AG04449 (cell line): ENCODE data around the gene MYORG.

Experiments used
- CTCF ChIA-PET: fragments of 350-600 bp; formaldehyde crosslinking; extraction: SDS; loops from one replicate; lab custom pipeline; 2021; ENCODE audit warnings: antibody characterized with exemption; lab: Yijun Ruan, JAX
- POLR2A ChIA-PET: fragments of 400-600, 350-600 bp; formaldehyde crosslinking; extraction: SDS; loops from one replicate; lab custom pipeline; 2020; ENCODE audit warnings: antibody characterized with exemption, inconsistent platforms; lab: Yijun Ruan, JAX
- DNase-seq: peaks from one replicate; pipeline ENCODE4 v3.0.0-alpha.2; 2010; ENCODE audit warnings: low read depth, low spot score
- H3K4me3 ChIP-seq: 2 replicates; pipeline ENCODE4 v1.5.1; 2011; ENCODE audit warnings: low read depth, mild to moderate bottlenecking, control low read depth, low read length
- TF ChIP-seq, protein P1 (sequence below): IDR thresholded peaks from one replicate; pipeline ENCODE4 v1.5.1; 2011; ENCODE audit warnings: mild to moderate bottlenecking, moderate library complexity, low read length, control low read depth, inconsistent platforms; ENCODE audit not compliant: insufficient read depth; ENCODE audit errors: missing control alignments

The MYORG gene

DNA sequence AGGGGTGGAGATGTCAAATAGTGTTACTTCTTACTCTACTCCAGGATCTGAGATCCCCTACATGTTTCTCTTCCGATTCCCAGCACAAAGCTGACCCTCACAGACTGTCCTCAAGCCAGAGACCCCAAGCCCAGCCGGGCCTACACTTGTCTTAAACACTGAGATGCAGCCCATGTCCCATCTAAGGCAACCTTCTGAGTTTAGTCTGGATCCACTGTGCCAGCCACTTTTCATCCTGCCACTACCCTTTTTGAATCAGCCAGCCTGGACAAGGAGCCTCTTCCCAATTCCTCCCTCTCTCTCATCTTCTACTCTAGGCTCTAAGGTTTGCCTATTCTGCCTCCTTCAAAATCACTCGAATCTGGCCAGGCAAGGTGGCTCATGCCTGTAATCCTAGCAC, 6.2 kb upstream of the MYORG start:
- H3K4me3 ChIP-seq, result no peak overlapping the region
- no peak for DNase-seq
- ChIA-PET POLR2A (no interaction called here), CTCF (interaction anchor here (0.8 to 8.7 kb wide), 3 partner anchors 13 to 50 kb away, joined by 3 to 154 read pairs (median 41); no protein-coding TSS in a partner anchor)
- TF ChIP-seq, protein P1, sequence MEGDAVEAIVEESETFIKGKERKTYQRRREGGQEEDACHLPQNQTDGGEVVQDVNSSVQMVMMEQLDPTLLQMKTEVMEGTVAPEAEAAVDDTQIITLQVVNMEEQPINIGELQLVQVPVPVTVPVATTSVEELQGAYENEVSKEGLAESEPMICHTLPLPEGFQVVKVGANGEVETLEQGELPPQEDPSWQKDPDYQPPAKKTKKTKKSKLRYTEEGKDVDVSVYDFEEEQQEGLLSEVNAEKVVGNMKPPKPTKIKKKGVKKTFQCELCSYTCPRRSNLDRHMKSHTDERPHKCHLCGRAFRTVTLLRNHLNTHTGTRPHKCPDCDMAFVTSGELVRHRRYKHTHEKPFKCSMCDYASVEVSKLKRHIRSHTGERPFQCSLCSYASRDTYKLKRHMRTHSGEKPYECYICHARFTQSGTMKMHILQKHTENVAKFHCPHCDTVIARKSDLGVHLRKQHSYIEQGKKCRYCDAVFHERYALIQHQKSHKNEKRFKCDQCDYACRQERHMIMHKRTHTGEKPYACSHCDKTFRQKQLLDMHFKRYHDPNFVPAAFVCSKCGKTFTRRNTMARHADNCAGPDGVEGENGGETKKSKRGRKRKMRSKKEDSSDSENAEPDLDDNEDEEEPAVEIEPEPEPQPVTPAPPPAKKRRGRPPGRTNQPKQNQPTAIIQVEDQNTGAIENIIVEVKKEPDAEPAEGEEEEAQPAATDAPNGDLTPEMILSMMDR, result no peak

DNA sequence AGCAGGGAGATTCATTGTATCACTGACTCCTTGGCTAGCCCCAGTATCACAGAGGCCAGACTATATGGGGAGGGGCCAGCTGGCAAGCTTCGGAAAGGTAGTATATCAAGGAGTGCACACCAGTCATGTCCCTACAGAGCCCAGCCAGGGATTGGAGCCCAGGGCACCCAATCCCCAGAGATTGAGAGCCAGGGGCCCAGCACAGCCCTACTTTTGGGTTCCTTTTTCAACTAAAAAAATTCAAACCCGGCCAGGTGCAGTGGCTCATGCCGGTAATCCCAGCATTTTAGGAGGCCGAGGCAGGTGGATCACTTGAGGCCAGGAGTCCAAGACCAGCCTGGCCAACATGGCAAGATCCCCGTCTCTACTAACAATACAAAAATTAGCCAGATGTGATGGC, 5.4 kb upstream of the MYORG start:
- H3K4me3 ChIP-seq, result no peak overlapping the region
- no peak for DNase-seq
- CTCF ChIA-PET, result interaction anchor here (0.8 to 8.7 kb wide), 5 partner anchors 12 to 210 kb away, joined by 3 to 154 read pairs (median 3); no protein-coding TSS in a partner anchor
- TF ChIP-seq, protein P1, result no peak
- POLR2A ChIA-PET, result no interaction called here

DNA sequence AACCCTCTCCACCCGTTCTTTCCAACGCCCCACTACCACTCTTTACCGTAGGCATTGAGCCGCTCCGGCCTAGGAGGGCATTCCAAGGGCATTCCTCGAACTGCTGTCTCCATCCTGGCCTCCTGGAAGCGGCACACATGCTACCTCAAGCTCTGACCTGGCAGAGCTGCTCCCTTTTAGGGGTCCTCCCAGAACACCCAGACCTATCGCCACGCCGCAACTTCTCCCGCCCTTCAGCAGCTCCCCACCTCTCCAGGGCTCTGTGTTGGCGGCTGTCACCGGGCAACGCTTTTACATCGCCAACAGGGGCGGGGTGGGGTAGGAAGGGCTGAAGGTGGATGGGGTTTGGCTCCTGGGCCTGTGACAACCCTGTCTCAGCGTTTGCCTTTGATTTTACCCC, 4.6 kb upstream of the MYORG start:
- CTCF ChIA-PET, result interaction anchor here (0.8 to 8.7 kb wide), 8 partner anchors 11 to 223 kb away, joined by 3 to 154 read pairs (median 9); no protein-coding TSS in a partner anchor

DNA sequence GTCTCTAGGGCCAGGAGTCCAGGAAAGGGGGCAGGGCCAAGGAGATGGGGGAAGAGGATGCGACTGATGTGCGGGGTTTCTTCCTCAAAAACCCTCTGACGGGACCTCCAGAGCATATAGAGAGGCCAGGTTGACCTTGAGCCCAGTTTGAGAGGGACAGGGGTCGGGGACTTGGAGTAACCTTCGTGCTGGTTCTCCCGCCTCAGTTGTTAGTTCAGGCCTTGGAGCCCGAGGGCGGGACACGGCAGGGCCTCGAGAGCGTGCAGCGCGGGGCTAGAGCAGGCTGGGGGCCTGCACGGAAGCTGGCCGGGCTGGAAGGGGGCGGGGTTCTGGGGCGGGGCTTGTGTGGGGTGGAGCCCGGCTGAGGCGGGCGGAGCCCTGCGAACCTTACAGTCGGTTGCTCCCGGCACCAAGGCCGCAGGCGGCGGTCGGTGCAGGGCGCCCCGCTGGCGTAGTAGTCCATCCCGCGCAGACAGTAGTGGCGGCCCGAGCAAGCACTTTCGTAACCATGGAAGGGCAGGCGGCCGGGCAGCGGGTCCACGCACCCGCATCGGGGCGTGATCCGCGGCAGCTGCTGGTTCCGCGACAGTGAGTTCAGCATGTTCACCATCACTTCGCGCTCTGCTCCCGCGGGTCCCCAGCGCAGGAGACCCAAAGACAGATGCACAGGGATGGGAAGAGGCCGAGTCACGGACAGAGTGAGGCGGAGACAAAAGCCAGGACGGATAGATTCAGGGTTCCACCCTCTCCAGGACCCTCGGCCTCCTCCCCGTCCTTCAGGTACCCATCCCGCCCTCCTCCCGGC, 4.0 kb upstream of the MYORG start:
- H3K4me3 ChIP-seq, result peak overlapping the region; percentile 56
- TF ChIP-seq, protein P1, result no peak
- ChIA-PET CTCF (interaction anchor here (0.7 to 8.7 kb wide), 15 partner anchors 8 to 230 kb away, joined by 3 to 154 read pairs (median 7); no protein-coding TSS in a partner anchor), POLR2A (no interaction called here)
- no peak for DNase-seq

More for the DNA sequence above, 4.6 kb upstream of the MYORG start:
- no peak for DNase-seq
- H3K4me3 ChIP-seq, result peak overlapping the region; percentile 56
- TF ChIP-seq, protein P1, result no peak
- POLR2A ChIA-PET, result no interaction called here

DNA sequence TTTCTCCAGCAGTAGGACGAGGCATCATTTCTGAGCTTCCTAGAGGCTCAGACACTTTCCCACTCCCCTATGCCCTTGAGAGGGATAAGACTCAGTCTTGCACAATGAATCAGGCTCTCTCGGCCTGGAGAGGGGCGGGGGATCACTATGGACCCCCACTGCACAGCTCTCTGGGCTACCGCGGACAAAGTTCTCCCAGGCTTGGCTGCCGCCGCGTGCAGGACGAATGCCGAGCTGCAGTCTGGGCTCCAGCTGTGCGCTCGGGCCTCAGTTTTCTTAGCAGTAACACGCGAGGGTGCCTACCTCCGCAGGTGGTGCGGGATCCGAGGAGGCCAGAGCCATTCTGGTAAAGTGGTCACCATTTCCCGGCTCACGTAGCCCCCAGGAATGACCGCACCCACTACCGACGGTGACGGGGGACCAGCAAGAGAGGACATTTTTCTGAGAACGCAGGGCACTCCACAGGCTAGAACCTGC, 3.4 kb upstream of the MYORG start:
- POLR2A ChIA-PET, result no interaction called here
- CTCF ChIA-PET, result interaction anchor here (0.8 to 8.7 kb wide), 14 partner anchors 8 to 224 kb away, joined by 3 to 154 read pairs (median 10); no protein-coding TSS in a partner anchor
- TF ChIP-seq, protein P1, result no peak
- DNase-seq, result no peak
- H3K4me3 ChIP-seq, result no peak overlapping the region
